Measurements from ENCODE around the gene TUBG2.

TUBG2 gene

DNA sequence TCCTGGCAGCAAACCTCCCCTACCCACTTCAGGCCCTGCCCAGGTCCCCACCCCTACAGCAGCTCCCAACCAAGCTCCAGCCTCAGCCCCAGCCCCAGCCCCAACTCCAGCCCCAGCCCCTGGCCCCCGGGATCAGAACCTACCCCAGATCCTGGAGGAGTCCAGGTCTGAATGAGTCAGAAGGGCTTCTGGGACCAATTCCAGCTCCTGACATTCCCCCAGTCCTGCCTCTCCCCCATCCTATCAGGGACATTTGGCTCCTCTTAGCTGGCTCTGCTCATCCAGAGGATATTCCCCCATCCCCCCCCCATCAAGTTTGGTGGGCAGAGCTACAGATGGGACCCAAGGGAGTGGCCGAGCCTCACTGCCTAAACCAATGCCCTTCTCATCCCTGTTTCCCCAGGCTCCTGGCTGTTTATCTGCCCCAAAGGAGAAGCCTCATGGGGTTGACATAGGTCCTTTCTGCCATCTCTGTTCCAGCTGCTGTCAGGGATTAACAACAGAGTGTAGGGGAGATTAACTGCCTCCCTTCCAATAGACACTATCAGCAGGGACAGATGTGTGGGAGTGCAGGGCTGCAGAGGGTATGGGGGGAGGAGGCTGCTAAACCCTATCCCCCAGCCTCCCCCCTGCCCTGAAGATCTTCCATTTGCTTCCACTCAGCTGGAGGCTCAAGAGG, 39.8 kb downstream of the TUBG2 start:
- DNase-seq (ENCODE audit: low read depth, low spot score): no peak
- POLR2A ChIA-PET: interaction anchor here (0.7 to 2.6 kb wide), 2 partner anchors 16 to 125 kb away, joined by 4 to 19 read pairs; partner anchors contain the start of gene BECN1

DNA sequence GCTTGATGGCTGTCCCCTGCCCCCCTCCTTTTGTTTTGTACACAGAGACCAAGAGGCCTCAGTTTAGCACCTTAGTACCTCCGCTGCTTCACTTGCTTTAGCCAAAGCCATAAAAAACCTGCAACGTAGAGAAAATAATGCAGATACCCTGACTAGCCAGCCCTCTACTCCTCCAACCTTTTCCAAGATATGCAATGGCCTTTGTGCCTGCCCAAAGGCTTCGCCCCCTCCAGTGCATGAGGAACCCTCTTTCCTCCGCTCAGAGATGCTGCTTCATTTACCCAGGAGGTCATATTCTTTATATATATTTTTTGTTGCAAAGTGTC, 40.3 kb downstream of the TUBG2 start:
- TF ChIP-seq, protein P1, sequence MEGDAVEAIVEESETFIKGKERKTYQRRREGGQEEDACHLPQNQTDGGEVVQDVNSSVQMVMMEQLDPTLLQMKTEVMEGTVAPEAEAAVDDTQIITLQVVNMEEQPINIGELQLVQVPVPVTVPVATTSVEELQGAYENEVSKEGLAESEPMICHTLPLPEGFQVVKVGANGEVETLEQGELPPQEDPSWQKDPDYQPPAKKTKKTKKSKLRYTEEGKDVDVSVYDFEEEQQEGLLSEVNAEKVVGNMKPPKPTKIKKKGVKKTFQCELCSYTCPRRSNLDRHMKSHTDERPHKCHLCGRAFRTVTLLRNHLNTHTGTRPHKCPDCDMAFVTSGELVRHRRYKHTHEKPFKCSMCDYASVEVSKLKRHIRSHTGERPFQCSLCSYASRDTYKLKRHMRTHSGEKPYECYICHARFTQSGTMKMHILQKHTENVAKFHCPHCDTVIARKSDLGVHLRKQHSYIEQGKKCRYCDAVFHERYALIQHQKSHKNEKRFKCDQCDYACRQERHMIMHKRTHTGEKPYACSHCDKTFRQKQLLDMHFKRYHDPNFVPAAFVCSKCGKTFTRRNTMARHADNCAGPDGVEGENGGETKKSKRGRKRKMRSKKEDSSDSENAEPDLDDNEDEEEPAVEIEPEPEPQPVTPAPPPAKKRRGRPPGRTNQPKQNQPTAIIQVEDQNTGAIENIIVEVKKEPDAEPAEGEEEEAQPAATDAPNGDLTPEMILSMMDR (IDR thresholded peaks at IDR 0.05; ENCODE audit: insufficient read depth, low read length, missing control alignments): no peak
- no peak overlapping the region for H3K4me3 ChIP-seq (ENCODE audit: low read depth, low read length)
- ChIA-PET POLR2A (interaction anchor here (0.7 to 2.6 kb wide), 2 partner anchors 16 to 125 kb away, joined by 4 to 19 read pairs; partner anchors contain the start of gene BECN1), CTCF (interaction anchor here (1.2 to 2.9 kb wide), 2 partner anchors 20 to 121 kb away, joined by 4 to 18 read pairs; partner anchors contain the start of gene PSMC3IP)
- no peak for DNase-seq (ENCODE audit: low read depth, low spot score)

More for the DNA sequence above, 39.8 kb downstream of the TUBG2 start:
- TF ChIP-seq, protein P1 (IDR thresholded peaks at IDR 0.05; ENCODE audit: insufficient read depth, low read length, missing control alignments): no peak
- CTCF ChIA-PET: interaction anchor here (0.6 to 2.9 kb wide), 4 partner anchors 15 to 121 kb away, joined by 3 to 18 read pairs (median 4); partner anchors contain the start of gene PSMC3IP
- H3K4me3 ChIP-seq (ENCODE audit: low read depth, low read length): no peak overlapping the region

DNA sequence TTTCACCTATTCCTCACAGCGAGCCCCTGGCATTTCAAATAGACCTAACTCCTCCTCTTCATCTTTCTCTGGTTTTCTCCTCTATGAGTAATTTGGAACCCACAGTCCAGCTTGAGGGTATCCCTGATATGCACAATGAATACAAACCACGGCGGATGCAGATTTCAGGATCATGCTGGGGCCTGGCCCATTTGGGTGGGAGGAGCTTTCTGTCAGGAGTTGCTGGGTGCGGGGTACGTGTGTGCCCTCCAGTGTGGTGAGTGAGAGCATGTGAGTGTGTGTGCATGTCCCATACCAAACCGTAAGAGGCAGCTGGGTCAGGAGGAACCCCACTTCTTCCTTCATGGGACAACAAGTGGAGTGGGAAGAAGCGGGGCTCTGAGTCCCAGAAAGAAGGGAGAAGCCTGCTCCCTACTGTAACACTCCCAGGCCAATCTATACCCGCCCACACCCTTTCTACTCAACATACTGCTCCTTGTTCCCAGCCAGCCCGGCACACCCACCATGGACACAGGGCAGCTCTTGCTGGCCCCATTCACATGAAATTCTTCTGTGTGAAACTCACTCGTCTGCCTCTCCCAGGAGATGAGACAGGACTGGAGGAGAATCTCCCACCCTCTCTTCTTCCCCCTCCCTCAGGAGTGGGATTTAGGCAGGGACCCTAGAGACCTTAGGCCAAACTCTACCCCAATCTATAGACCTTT, 41.7 kb downstream of the TUBG2 start:
- DNase-seq (ENCODE audit: low read depth, low spot score): no peak
- ChIA-PET CTCF (interaction anchor here (1.5 to 2.9 kb wide), 2 partner anchors 10 to 123 kb away, joined by 3 to 18 read pairs; partner anchors contain the start of gene PSMC3IP), POLR2A (no interaction called here)
- H3K4me3 ChIP-seq (ENCODE audit: low read depth, low read length): no peak overlapping the region
- TF ChIP-seq, protein P1 (IDR thresholded peaks at IDR 0.05; ENCODE audit: insufficient read depth, low read length, missing control alignments): no peak

DNA sequence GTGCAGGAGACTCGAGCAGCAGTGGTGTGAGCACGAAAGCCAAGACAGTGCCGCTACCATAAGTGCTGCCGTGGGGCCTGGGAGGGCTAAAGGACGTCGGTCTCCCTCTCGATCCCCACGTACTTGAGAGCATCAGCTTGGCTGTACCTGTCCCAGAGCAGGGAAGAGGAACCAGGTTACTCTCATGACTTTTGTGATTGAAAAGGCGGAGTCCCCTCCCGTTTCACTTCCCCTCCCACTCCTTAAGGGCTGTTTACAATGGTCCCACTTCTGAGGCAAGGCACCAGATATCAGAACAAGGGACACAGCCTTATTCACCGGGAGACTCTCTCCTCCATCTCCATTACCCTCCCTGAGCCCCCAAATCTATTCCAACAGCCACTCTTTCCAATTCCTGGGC, 43.4 kb downstream of the TUBG2 start:
- H3K4me3 ChIP-seq (ENCODE audit: low read depth, low read length): no peak overlapping the region
- ChIA-PET POLR2A (no interaction called here), CTCF (interaction anchor here (1.3 kb wide), 2 partner anchors 16 to 122 kb away, joined by 3 to 4 read pairs; partner anchors contain the start of gene BECN1)
- TF ChIP-seq, protein P1 (IDR thresholded peaks at IDR 0.05; ENCODE audit: insufficient read depth, low read length, missing control alignments): no peak
- no peak for DNase-seq (ENCODE audit: low read depth, low spot score)

DNA sequence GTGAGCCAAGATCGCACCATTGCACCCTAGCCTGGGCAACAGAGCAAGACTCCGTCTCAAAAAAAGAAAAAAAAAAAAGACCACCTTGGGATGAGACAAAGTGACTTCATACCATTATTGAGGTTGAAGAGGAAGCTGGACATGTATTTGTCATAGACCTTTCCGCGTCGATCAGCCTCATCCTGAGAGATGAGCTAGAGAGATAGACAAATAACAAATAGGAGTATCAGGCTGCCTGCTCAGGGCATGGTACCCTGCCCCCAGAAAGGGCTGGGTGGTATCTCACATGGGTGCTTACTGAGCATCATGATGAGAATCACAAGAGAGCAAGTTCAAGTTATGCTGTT, 45.4 kb downstream of the TUBG2 start:
- TF ChIP-seq, protein P1 (IDR thresholded peaks at IDR 0.05; ENCODE audit: insufficient read depth, low read length, missing control alignments): no peak
- no peak for DNase-seq (ENCODE audit: low read depth, low spot score)
- POLR2A ChIA-PET: no interaction called here
- CTCF ChIA-PET: interaction anchor here (1.0 to 2.3 kb wide), 4 partner anchors 11 to 138 kb away, joined by 3 to 6 read pairs (median 3); no protein-coding TSS in a partner anchor
- no peak overlapping the region for H3K4me3 ChIP-seq (ENCODE audit: low read depth, low read length)

Measured in AG04449 (cell line).